ENCODE data around the gene LMCD1. TPM values are rescaled to one million over a fixed set of nuclear protein-coding genes. Genes with fewer than 3 reads are reported as not detected.

LMCD1 gene
- total RNA-seq, 4 donors from 2014 or later = 13.9 to 64.6 (median 25.6) TPM

DNA sequence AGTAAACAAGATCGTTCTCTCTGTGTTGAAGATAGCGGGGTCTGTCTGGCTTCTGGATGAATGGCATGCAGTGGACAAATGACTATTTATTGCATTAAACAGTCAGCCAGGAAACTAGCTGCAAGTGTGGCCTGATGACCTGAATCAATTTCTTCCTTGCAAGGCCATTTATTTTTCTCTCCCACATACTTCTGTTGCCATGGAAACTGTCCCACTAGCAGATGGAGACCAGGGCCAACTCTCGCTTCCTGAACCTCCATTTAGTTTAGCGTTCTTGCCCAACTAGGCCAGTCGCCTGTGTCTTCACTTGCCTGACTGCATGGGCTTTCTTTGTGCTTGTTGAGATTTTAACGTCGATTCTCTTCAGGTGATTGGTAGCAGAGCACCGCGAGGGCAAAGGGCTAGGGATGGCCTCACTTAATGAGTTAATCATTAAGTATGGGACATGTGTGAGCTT lies 27.6 kb downstream of the LMCD1 start:
- Histone ChIP-seq H3K36me3 (no peaks in the 10 kb centered on the region), H3K4me1 (peaks cover 0 to 18% of the 10 kb centered on the region in 2 donors), H3K4me3 (replicated peaks in 1 of 3) (no peak overlapping the region), H3K27me3 (no peaks in the 10 kb centered on the region), H3K9me3 (no peaks in the 10 kb centered on the region), H3K27ac (no peak overlapping the region)
- TF ChIP-seq POLR2A (IDR thresholded peaks at IDR 0.05) = no peak
- TF ChIP-seq, protein P1, sequence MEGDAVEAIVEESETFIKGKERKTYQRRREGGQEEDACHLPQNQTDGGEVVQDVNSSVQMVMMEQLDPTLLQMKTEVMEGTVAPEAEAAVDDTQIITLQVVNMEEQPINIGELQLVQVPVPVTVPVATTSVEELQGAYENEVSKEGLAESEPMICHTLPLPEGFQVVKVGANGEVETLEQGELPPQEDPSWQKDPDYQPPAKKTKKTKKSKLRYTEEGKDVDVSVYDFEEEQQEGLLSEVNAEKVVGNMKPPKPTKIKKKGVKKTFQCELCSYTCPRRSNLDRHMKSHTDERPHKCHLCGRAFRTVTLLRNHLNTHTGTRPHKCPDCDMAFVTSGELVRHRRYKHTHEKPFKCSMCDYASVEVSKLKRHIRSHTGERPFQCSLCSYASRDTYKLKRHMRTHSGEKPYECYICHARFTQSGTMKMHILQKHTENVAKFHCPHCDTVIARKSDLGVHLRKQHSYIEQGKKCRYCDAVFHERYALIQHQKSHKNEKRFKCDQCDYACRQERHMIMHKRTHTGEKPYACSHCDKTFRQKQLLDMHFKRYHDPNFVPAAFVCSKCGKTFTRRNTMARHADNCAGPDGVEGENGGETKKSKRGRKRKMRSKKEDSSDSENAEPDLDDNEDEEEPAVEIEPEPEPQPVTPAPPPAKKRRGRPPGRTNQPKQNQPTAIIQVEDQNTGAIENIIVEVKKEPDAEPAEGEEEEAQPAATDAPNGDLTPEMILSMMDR (IDR thresholded peaks at IDR 0.05) = no peak
- intact Hi-C loops (cut with DNase I) = no loop called here
- 76 to 81% methylated on average over 9 of the region's 9 CpGs for WGBS, 2 donors
- DNase-seq = no peak

- 81 to 83% methylated on average over 12 of the region's 12 CpGs for WGBS, 2 donors
- Histone ChIP-seq H3K27me3 (no peaks in the 10 kb centered on the region), H3K9me3 (no peaks in the 10 kb centered on the region), H3K4me3 (replicated peaks in 1 of 3) (no peak overlapping the region), H3K36me3 (no peaks in the 10 kb centered on the region), H3K4me1 (peaks cover 0 to 22% of the 10 kb centered on the region in 2 donors), H3K27ac (no peak overlapping the region)
- intact Hi-C loops (cut with DNase I) = no loop called here
- DNase-seq = no peak
- no peak for TF ChIP-seq POLR2A (IDR thresholded peaks at IDR 0.05)
- TF ChIP-seq, protein P1 (IDR thresholded peaks at IDR 0.05) = no peak
Observed at GRCh38 chr3:8529738-8530525, 28.3 kb downstream of the LMCD1 start.

GRCh38 chr3:8530581-8530980 lies 29.0 kb downstream of the LMCD1 start:
- Histone ChIP-seq H3K9me3 (no peaks in the 10 kb centered on the region), H3K4me3 (replicated peaks in 1 of 3) (no peak overlapping the region), H3K36me3 (no peaks in the 10 kb centered on the region), H3K27me3 (no peaks in the 10 kb centered on the region), H3K27ac (no peak overlapping the region), H3K4me1 (peaks cover 0 to 23% of the 10 kb centered on the region in 2 donors)
- intact Hi-C loops (cut with DNase I) = no loop called here
- TF ChIP-seq POLR2A (IDR thresholded peaks at IDR 0.05) = no peak
- TF ChIP-seq, protein P1 (IDR thresholded peaks at IDR 0.05) = no peak
- 26 to 31% methylated on average over 1 of the region's 1 CpG for WGBS, 2 donors
- no peak for DNase-seq

- no peak for DNase-seq
- peaks cover 0 to 23% of the 10 kb centered on the region in 2 donors for H3K4me1 ChIP-seq
- no peaks in the 10 kb centered on the region for H3K27me3 ChIP-seq
- no peaks in the 10 kb centered on the region for H3K9me3 ChIP-seq
- intact Hi-C loops (cut with DNase I) = no loop called here
- no peak for TF ChIP-seq POLR2A (IDR thresholded peaks at IDR 0.05)
- TF ChIP-seq, protein P1 (IDR thresholded peaks at IDR 0.05) = no peak
- H3K27ac ChIP-seq = no peak overlapping the region
- no peak overlapping the region for H3K4me3 ChIP-seq (replicated peaks in 1 of 3)
- H3K36me3 ChIP-seq = peaks cover 0 to 4% of the 10 kb centered on the region in 2 donors
- 66 to 69% methylated on average over 7 of the region's 7 CpGs for WGBS, 2 donors
Observed at GRCh38 chr3:8532251-8532871, 30.7 kb downstream of the LMCD1 start.
